WTC11 (cell line): ENCODE measurements around the gene TAF1B. TPM values are rescaled to one million over a fixed set of nuclear protein-coding genes. Genes with fewer than 3 reads are reported as not detected.

Experiments
- ATAC-seq: fragments of 200-7000 bp; cut with Tn5 transposase; 2 replicates; pipeline ENCODE4 v1.10.0; 2021; ENCODE audit warnings: mild to moderate bottlenecking, moderate library complexity
- CTCF ChIA-PET: fragments of 300-600 bp; sonication (Branson Sonifier 250); formaldehyde crosslinking; loops from one replicate; lab custom pipeline; 2021; ENCODE audit warnings: antibody characterized with exemption; lab: Charles Lee
- POLR2A ChIA-PET: fragments of 350-600 bp; sonication (Branson Sonifier 250); formaldehyde crosslinking; loops from one replicate; lab custom pipeline; 2021; ENCODE audit warnings: antibody characterized with exemption; lab: Charles Lee
- DNase-seq: peaks from one replicate; pipeline ENCODE4 v3.0.0; 2021; ENCODE audit warnings: low spot score
- H3K27ac Mint-ChIP-seq: 2 replicates; pipeline ENCODE4 v1.8.0; 2021; ENCODE audit warnings: mixed read lengths
- H3K27me3 Mint-ChIP-seq: 2 replicates; pipeline ENCODE4 v1.8.0; 2021; ENCODE audit warnings: low read depth, mild to moderate bottlenecking, moderate library complexity, mixed read lengths
- H3K36me3 Mint-ChIP-seq: 2 replicates; pipeline ENCODE4 v1.8.0; 2021; ENCODE audit warnings: mixed read lengths
- H3K4me1 Mint-ChIP-seq: 2 replicates; pipeline ENCODE4 v1.8.0; 2022; ENCODE audit warnings: mixed read lengths
- H3K4me3 Mint-ChIP-seq: 2 replicates; pipeline ENCODE4 v1.8.0; 2021; ENCODE audit warnings: mild to moderate bottlenecking, moderate library complexity, mixed read lengths
- H3K9me3 Mint-ChIP-seq: 2 replicates; pipeline ENCODE4 v1.8.0; 2021; ENCODE audit warnings: mixed read lengths
- ARID4B ChIP-seq: sonication (generic); formaldehyde crosslinking; IDR thresholded peaks from 2 replicates; pipeline ENCODE4 v1.8.0; 2023; ENCODE audit warnings: missing genetic modification reagents, mild to moderate bottlenecking, borderline replicate concordance
- ATF1 ChIP-seq: sonication (generic); formaldehyde crosslinking; IDR thresholded peaks from 2 replicates; pipeline ENCODE4 v1.8.1; 2023; ENCODE audit warnings: mild to moderate bottlenecking, moderate library complexity, missing genetic modification reagents
- ATF3 ChIP-seq: sonication (generic); formaldehyde crosslinking; conservative IDR thresholded peaks from 2 replicates; pipeline ENCODE4 v1.8.1; 2022; ENCODE audit warnings: mild to moderate bottlenecking, missing genetic modification reagents
- CREM ChIP-seq: sonication (generic); formaldehyde crosslinking; IDR thresholded peaks from 2 replicates; pipeline ENCODE4 v1.8.1; 2022; ENCODE audit warnings: mild to moderate bottlenecking, missing genetic modification reagents, moderate library complexity
- GRHL2 ChIP-seq: fragments of 250-450 bp; sonication (Bioruptor Pico); IDR thresholded peaks from 2 replicates; pipeline ENCODE4 v1.8.0; 2022; ENCODE audit warnings: mild to moderate bottlenecking, moderate library complexity; ENCODE audit not compliant: insufficient replicate concordance, severe bottlenecking
- MYBL2 ChIP-seq: sonication (generic); formaldehyde crosslinking; IDR thresholded peaks from 2 replicates; pipeline ENCODE4 v1.8.1; 2023; ENCODE audit warnings: mild to moderate bottlenecking, moderate library complexity, missing genetic modification reagents
- NR3C1 ChIP-seq: sonication (generic); formaldehyde crosslinking; conservative IDR thresholded peaks from 2 replicates; pipeline ENCODE4 v1.8.1; 2023; ENCODE audit warnings: low read depth, mild to moderate bottlenecking, missing genetic modification reagents
- PREB ChIP-seq: sonication (generic); formaldehyde crosslinking; IDR thresholded peaks from 2 replicates; pipeline ENCODE4 v1.8.1; 2022; ENCODE audit warnings: mild to moderate bottlenecking, missing genetic modification reagents, moderate library complexity, borderline replicate concordance
- SMAD4 ChIP-seq: sonication (generic); formaldehyde crosslinking; IDR thresholded peaks from 2 replicates; pipeline ENCODE4 v1.8.0; 2022; ENCODE audit warnings: mild to moderate bottlenecking, missing genetic modification reagents
- TEAD4 ChIP-seq: sonication (generic); formaldehyde crosslinking; IDR thresholded peaks from 2 replicates; pipeline ENCODE4 v1.8.0; 2022; ENCODE audit warnings: mild to moderate bottlenecking, missing genetic modification reagents
- TP53 ChIP-seq: sonication (generic); formaldehyde crosslinking; IDR thresholded peaks from 2 replicates; pipeline ENCODE4 v1.8.1; 2023; ENCODE audit warnings: mild to moderate bottlenecking, missing genetic modification reagents
- ZNF138 ChIP-seq: sonication (generic); formaldehyde crosslinking; conservative IDR thresholded peaks from 2 replicates; pipeline ENCODE4 v1.8.1; 2022; ENCODE audit warnings: mild to moderate bottlenecking, moderate library complexity, missing genetic modification reagents
- ZNF232 ChIP-seq: sonication (generic); formaldehyde crosslinking; IDR thresholded peaks from 2 replicates; pipeline ENCODE4 v1.8.0; 2022; ENCODE audit warnings: mild to moderate bottlenecking, missing genetic modification reagents
- ZNF317 ChIP-seq: sonication (generic); formaldehyde crosslinking; IDR thresholded peaks from 2 replicates; pipeline ENCODE4 v1.8.1; 2023; ENCODE audit warnings: low read depth, mild to moderate bottlenecking, moderate library complexity, missing genetic modification reagents, borderline replicate concordance
- ZNF512 ChIP-seq: sonication (generic); formaldehyde crosslinking; IDR thresholded peaks from 2 replicates; pipeline ENCODE4 v1.8.1; 2022; ENCODE audit warnings: missing genetic modification reagents, borderline replicate concordance
- total RNA-seq: library from RNA; stranded (reverse); gene quantifications from 3 replicates; pipeline ENCODE4 v1.2.3, GENCODE V29; 2021
- TF ChIP-seq, protein P1 (sequence below): fragments of 250-450 bp; sonication (Bioruptor Pico); IDR thresholded peaks from 2 replicates; pipeline ENCODE4 v1.8.0; 2021; ENCODE audit warnings: mild to moderate bottlenecking
- TF ChIP-seq, protein P2 (sequence below): sonication (generic); formaldehyde crosslinking; IDR thresholded peaks from 2 replicates; pipeline ENCODE4 v1.8.1; 2022; ENCODE audit warnings: mild to moderate bottlenecking, moderate library complexity, missing genetic modification reagents
- TF ChIP-seq, protein P3 (sequence below): fragments of 200-600 bp; IDR thresholded peaks from 2 replicates; pipeline ENCODE4 v1.8.0; 2022; ENCODE audit warnings: antibody characterized with exemption

The TAF1B gene
- total RNA-seq, 1 experiment from 2014 or later, result 28.8 TPM

DNA sequence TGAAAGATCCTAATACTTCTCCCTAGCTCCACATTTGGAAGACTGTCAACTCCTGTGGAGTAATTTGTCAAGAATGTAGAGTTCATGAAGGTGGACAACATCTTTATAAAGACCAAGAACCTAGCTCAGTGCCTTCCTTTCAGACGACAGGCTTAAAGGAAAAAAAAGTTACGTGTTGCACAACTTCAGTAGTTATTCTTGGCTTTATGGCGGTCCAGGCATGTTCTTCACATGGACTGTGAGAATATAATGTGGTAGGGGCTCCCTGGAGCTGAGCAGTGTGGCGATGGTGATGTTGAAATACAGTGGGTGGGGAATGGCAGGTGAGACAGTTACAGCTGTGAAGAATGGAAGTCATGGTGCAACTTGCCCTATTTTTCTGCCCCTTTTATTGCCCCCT, 3.9 kb downstream of the TAF1B start (continued):
- TF ChIP-seq ATF3 (CRISPR knock-in tag) (no peak), GRHL2 (no peak)

- H3K27me3 Mint-ChIP-seq, result peaks cover 2% of the 10 kb centered on the region; the same call in 1 of the 2 replicates
- peaks cover 2% of the 10 kb centered on the region for H3K4me1 Mint-ChIP-seq
- H3K36me3 Mint-ChIP-seq, result peaks cover 89% of the 10 kb centered on the region
- peaks cover 27% of the 10 kb centered on the region for H3K9me3 Mint-ChIP-seq
- ChIA-PET POLR2A (no interaction called here), CTCF (interaction anchor here (0.8 kb wide), 1 partner anchor 131 kb away, joined by 3 read pairs; no protein-coding TSS in a partner anchor)
- ATAC-seq (no peak), DNase-seq (no peak)
- TF ChIP-seq SMAD4 (no peak), TEAD4 (CRISPR knock-in tag) (no peak), GRHL2 (no peak), MYBL2 (no peak), ZNF232 (no peak), ATF1 (CRISPR knock-in tag) (no peak)
- TF ChIP-seq, protein P1, sequence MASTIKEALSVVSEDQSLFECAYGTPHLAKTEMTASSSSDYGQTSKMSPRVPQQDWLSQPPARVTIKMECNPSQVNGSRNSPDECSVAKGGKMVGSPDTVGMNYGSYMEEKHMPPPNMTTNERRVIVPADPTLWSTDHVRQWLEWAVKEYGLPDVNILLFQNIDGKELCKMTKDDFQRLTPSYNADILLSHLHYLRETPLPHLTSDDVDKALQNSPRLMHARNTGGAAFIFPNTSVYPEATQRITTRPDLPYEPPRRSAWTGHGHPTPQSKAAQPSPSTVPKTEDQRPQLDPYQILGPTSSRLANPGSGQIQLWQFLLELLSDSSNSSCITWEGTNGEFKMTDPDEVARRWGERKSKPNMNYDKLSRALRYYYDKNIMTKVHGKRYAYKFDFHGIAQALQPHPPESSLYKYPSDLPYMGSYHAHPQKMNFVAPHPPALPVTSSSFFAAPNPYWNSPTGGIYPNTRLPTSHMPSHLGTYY (CRISPR knock-in tag), result no peak
- H3K27ac Mint-ChIP-seq, result no peak overlapping the region
- H3K4me3 Mint-ChIP-seq, result no peak overlapping the region
Observed at GRCh38 chr2:9852881-9853280, 9.6 kb downstream of the TAF1B start.

DNA sequence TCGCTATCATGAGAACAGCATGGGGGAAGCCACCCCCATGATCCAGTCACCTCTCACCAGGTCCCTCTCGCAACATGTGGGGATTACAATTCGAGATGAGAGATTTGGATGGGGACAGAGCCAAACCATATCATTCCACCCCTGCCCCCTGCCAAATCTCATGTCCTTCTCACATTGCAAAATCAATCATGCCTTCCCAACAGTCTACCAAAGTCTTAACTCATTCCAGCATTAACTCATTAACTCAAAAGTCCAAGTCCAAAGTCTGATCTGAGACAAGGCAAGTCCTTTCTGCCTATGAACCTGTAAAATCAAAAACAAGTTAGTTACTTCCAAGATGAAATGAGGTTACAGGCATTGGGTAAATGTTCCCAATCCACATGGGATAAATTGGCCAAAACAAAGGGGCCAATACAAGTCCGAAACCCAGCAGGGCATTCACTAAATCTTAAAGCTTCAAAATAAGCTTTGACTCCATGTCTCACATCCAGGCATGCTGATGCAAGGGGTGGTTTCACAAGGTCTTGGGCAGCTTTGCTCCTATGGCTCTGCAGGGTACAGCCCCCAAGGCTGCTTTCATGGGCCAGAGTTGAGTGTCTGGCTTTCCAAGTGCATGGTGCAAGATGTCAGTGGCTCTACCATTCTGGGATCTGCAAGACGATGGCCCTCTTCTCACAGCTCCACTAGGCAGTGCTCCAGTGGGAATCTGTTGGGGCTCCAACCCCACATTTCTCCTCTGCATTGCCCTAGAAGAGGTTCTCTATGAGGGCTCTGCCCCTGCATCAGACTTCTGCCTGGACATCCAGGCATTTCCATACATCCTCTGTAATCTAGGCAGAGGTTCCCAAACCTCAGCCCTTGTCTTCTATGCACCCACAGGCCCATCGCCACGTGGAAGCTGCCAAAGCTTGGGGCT, 14.8 kb downstream of the TAF1B start:
- DNase-seq (no peak), ATAC-seq (no peak)
- Mint-ChIP-seq H3K4me1 (no peaks in the 10 kb centered on the region), H3K9me3 (peaks cover 74% of the 10 kb centered on the region), H3K4me3 (no peak overlapping the region), H3K27ac (no peak overlapping the region), H3K36me3 (peaks cover 99% of the 10 kb centered on the region), H3K27me3 (peaks cover 30% of the 10 kb centered on the region)
- ChIA-PET CTCF (no interaction called here), POLR2A (no interaction called here)
- TF ChIP-seq, protein P2, sequence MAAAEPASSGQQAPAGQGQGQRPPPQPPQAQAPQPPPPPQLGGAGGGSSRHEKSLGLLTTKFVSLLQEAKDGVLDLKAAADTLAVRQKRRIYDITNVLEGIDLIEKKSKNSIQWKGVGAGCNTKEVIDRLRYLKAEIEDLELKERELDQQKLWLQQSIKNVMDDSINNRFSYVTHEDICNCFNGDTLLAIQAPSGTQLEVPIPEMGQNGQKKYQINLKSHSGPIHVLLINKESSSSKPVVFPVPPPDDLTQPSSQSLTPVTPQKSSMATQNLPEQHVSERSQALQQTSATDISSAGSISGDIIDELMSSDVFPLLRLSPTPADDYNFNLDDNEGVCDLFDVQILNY, result no peak
- TF ChIP-seq ZNF232, result no peak
- TF ChIP-seq ZNF138 (CRISPR knock-in tag), result no peak
- TF ChIP-seq ZNF317 (CRISPR knock-in tag), result no peak
- TF ChIP-seq, protein P1 (CRISPR knock-in tag), result no peak
- no peak for TF ChIP-seq PREB
- TF ChIP-seq TP53, result no peak
- TF ChIP-seq, protein P3, sequence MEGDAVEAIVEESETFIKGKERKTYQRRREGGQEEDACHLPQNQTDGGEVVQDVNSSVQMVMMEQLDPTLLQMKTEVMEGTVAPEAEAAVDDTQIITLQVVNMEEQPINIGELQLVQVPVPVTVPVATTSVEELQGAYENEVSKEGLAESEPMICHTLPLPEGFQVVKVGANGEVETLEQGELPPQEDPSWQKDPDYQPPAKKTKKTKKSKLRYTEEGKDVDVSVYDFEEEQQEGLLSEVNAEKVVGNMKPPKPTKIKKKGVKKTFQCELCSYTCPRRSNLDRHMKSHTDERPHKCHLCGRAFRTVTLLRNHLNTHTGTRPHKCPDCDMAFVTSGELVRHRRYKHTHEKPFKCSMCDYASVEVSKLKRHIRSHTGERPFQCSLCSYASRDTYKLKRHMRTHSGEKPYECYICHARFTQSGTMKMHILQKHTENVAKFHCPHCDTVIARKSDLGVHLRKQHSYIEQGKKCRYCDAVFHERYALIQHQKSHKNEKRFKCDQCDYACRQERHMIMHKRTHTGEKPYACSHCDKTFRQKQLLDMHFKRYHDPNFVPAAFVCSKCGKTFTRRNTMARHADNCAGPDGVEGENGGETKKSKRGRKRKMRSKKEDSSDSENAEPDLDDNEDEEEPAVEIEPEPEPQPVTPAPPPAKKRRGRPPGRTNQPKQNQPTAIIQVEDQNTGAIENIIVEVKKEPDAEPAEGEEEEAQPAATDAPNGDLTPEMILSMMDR, result no peak
- TF ChIP-seq NR3C1 (CRISPR knock-in tag), result no peak
- no peak for TF ChIP-seq ZNF512 (CRISPR knock-in tag)
- no peak for TF ChIP-seq ARID4B (CRISPR knock-in tag)
- no peak for TF ChIP-seq CREM (CRISPR knock-in tag)
